ENCODE results near the gene CDH16.

DNA sequence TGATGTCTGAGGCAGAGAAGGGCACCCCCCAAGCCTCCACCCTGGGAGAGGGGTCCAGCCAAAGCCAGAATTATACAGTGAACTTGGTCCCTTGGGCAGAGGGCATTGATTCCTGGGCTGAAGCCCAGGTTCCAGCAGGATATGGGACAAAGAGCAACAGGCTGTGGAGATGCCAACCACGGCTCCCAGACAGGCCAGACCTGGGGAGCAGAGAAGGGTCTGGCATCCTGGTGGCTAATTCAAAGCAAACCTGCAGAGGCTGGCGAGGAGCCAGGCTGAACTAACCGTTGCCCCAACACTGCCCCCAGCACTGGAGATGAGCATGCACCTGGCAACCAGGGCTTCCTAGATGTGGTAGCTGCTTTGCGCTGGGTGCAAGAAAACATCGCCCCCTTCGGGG lies 45.4 kb upstream of the CDH16 start:
- TF ChIP-seq, protein P1, sequence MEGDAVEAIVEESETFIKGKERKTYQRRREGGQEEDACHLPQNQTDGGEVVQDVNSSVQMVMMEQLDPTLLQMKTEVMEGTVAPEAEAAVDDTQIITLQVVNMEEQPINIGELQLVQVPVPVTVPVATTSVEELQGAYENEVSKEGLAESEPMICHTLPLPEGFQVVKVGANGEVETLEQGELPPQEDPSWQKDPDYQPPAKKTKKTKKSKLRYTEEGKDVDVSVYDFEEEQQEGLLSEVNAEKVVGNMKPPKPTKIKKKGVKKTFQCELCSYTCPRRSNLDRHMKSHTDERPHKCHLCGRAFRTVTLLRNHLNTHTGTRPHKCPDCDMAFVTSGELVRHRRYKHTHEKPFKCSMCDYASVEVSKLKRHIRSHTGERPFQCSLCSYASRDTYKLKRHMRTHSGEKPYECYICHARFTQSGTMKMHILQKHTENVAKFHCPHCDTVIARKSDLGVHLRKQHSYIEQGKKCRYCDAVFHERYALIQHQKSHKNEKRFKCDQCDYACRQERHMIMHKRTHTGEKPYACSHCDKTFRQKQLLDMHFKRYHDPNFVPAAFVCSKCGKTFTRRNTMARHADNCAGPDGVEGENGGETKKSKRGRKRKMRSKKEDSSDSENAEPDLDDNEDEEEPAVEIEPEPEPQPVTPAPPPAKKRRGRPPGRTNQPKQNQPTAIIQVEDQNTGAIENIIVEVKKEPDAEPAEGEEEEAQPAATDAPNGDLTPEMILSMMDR (IDR thresholded peaks at IDR 0.05) = no peak
- no peak for TF ChIP-seq POLR2A (IDR thresholded peaks at IDR 0.05)
